ENCODE results near the gene PCLO.

GRCh38 chr7:82972135-82972534, 190.5 kb downstream of the PCLO start:
- no peak for TF ChIP-seq EZH2 (IDR thresholded peaks at IDR 0.05; ENCODE audit: low read depth, low read length, severe bottlenecking)
- TF ChIP-seq POLR2A (IDR thresholded peaks at IDR 0.05; ENCODE audit: control extremely low read depth in 1 of 2, low read depth in 2 of 2, low read length in 2 of 2): no peak
- TF ChIP-seq CTCF (IDR thresholded peaks at IDR 0.05; ENCODE audit: control extremely low read depth in 1 of 3, insufficient read depth in 1 of 3, low read depth in 1 of 3, low read length in 3 of 3): no peak
- TF ChIP-seq TEAD4 (IDR thresholded peaks at IDR 0.05; ENCODE audit: low read depth, low read length): no peak
- TF ChIP-seq POLR2AphosphoS5 (IDR thresholded peaks at IDR 0.05; ENCODE audit: low read depth, low read length): no peak
- no peak for TF ChIP-seq SP1 (IDR thresholded peaks at IDR 0.05; ENCODE audit: low read depth, low read length)
- no peak for TF ChIP-seq ZNF274 (IDR thresholded peaks at IDR 0.05; ENCODE audit: borderline replicate concordance, extremely low read depth, low read length)
- no peak for TF ChIP-seq SIN3A (conservative IDR thresholded peaks at IDR 0.05 in 1 of 2, IDR thresholded peaks at IDR 0.05 in 1 of 2; ENCODE audit: low read depth in 1 of 2, low read length in 2 of 2)
- no peak for TF ChIP-seq BCL11A (IDR thresholded peaks at IDR 0.05; ENCODE audit: low read depth in 2 of 2, low read length in 2 of 2)
- no peak for TF ChIP-seq PHF8 (conservative IDR thresholded peaks at IDR 0.05; ENCODE audit: low read depth, low read length)
